H9 (cell line): ENCODE data around the gene GLYATL1. TPM values are rescaled to one million over a fixed set of nuclear protein-coding genes. Genes with fewer than 3 reads are reported as not detected.

Source experiments
- DNase-seq: peaks from one replicate; pipeline ENCODE4 v3.0.0-alpha.2; 2017
- H2AFZ ChIP-seq: one replicate; pipeline ENCODE4 v1.6.1; 2013; ENCODE audit warnings: mild to moderate bottlenecking, low read length, control low read depth, moderate library complexity
- H2AK5ac ChIP-seq: 2 replicates; pipeline ENCODE4 v1.6.1; 2013; ENCODE audit warnings: low read length, control low read depth, mixed read lengths; ENCODE audit not compliant: insufficient read length
- H2BK120ac ChIP-seq: one replicate; pipeline ENCODE4 v1.6.1; 2013; ENCODE audit warnings: low read depth, mild to moderate bottlenecking, low read length, control low read depth, inconsistent platforms; ENCODE audit not compliant: poor library complexity, severe bottlenecking
- H2BK12ac ChIP-seq: 2 replicates; pipeline ENCODE4 v1.6.1; 2013; ENCODE audit warnings: low read length, control low read depth, mixed read lengths, low read depth; ENCODE audit not compliant: insufficient read length
- H2BK15ac ChIP-seq: 2 replicates; pipeline ENCODE4 v1.6.1; 2013; ENCODE audit warnings: low read depth, low read length, control low read depth
- H2BK20ac ChIP-seq: one replicate; pipeline ENCODE4 v1.6.1; 2013; ENCODE audit warnings: low read depth, mild to moderate bottlenecking, low read length, control low read depth, inconsistent platforms; ENCODE audit not compliant: poor library complexity, severe bottlenecking
- H2BK5ac ChIP-seq: 2 replicates; pipeline ENCODE4 v1.6.1; 2013; ENCODE audit warnings: low read length, control low read depth, mixed read lengths; ENCODE audit not compliant: insufficient read length
- H3K14ac ChIP-seq: 2 replicates; pipeline ENCODE4 v1.6.1; 2013; ENCODE audit warnings: low read length, control low read depth; ENCODE audit not compliant: insufficient read depth
- H3K18ac ChIP-seq: 2 replicates; pipeline ENCODE4 v1.6.1; 2013; ENCODE audit warnings: low read depth, mild to moderate bottlenecking, mixed read lengths, low read length, control low read depth; ENCODE audit not compliant: insufficient read length
- H3K23ac ChIP-seq: 2 replicates; pipeline ENCODE4 v1.6.1; 2013; ENCODE audit warnings: low read length, control low read depth, mixed read lengths, low read depth; ENCODE audit not compliant: insufficient read length
- H3K23me2 ChIP-seq: 2 replicates; pipeline ENCODE4 v1.6.1; 2013; ENCODE audit warnings: low read depth, mild to moderate bottlenecking, mixed read lengths, low read length, control low read depth; ENCODE audit not compliant: insufficient read length, poor library complexity, severe bottlenecking
- H3K27ac ChIP-seq: 2 replicates; pipeline ENCODE4 v1.5.1; 2013; ENCODE audit warnings: low read length, control low read depth, mixed read lengths, low read depth; ENCODE audit not compliant: insufficient read length
- H3K27me3 ChIP-seq: 2 replicates; pipeline ENCODE4 v1.6.1; 2013; ENCODE audit warnings: low read length, control low read depth, inconsistent platforms; ENCODE audit not compliant: insufficient read depth
- H3K4ac ChIP-seq: 2 replicates; pipeline ENCODE4 v1.6.1; 2013; ENCODE audit warnings: low read depth, mild to moderate bottlenecking, control low read depth, inconsistent platforms, low read length, moderate library complexity
- H3K4me1 ChIP-seq: 2 replicates; pipeline ENCODE4 v1.6.1; 2013; ENCODE audit warnings: low read length, control low read depth, inconsistent platforms; ENCODE audit not compliant: insufficient read depth
- H3K4me2 ChIP-seq: 2 replicates; pipeline ENCODE4 v1.6.1; 2013; ENCODE audit warnings: low read length, control low read depth, mixed read lengths; ENCODE audit not compliant: insufficient read length, insufficient read depth
- H3K56ac ChIP-seq: 2 replicates; pipeline ENCODE4 v1.6.1; 2013; ENCODE audit warnings: low read depth, mild to moderate bottlenecking, mixed read lengths, low read length, control low read depth; ENCODE audit not compliant: insufficient read length
- H3K79me1 ChIP-seq: 2 replicates; pipeline ENCODE4 v1.6.1; 2013; ENCODE audit warnings: low read depth, mild to moderate bottlenecking, moderate library complexity, low read length, control low read depth, inconsistent platforms; ENCODE audit not compliant: insufficient read depth, poor library complexity, severe bottlenecking
- H3K79me2 ChIP-seq: 2 replicates; pipeline ENCODE4 v1.6.1; 2013; ENCODE audit warnings: low read length, control low read depth, inconsistent platforms; ENCODE audit not compliant: insufficient read depth
- H3K9ac ChIP-seq: 2 replicates; pipeline ENCODE4 v1.6.1; 2013; ENCODE audit warnings: low read length, control low read depth, mixed read lengths; ENCODE audit not compliant: insufficient read length; ENCODE audit errors: extremely low read depth
- H3K9me3 ChIP-seq: one replicate; pipeline ENCODE4 v1.6.1; 2013; ENCODE audit warnings: low read depth, low read length, inconsistent platforms; ENCODE audit not compliant: control insufficient read depth
- H3T11ph ChIP-seq: one replicate; pipeline ENCODE4 v1.6.1; 2013; ENCODE audit warnings: mild to moderate bottlenecking, low read length, control low read depth, inconsistent platforms
- H4K20me1 ChIP-seq: one replicate; pipeline ENCODE4 v1.6.1; 2013; ENCODE audit not compliant: control insufficient read depth, insufficient read length, insufficient read depth
- H4K5ac ChIP-seq: 2 replicates; pipeline ENCODE4 v1.6.1; 2013; ENCODE audit warnings: low read depth, mild to moderate bottlenecking, mixed read lengths, low read length, control low read depth; ENCODE audit not compliant: insufficient read length
- H4K8ac ChIP-seq: replicated peaks from 2 replicates; pipeline ENCODE4 v1.6.1; 2013; ENCODE audit warnings: low read length, control low read depth, mixed read lengths, low read depth; ENCODE audit not compliant: insufficient read length
- H4K91ac ChIP-seq: 2 replicates; pipeline ENCODE4 v1.6.1; 2013; ENCODE audit warnings: low read depth, mild to moderate bottlenecking, moderate library complexity, mixed read lengths, low read length, control low read depth; ENCODE audit not compliant: insufficient read length
- H3K27ac Mint-ChIP-seq, 3 experiments: 2 replicates in 2 of 3; 3 replicates in 1 of 3; pipeline ENCODE4 v1.8.0; 2020 to 2021; ENCODE audit warnings: mixed read lengths in 3 of 3, mild to moderate bottlenecking in 1 of 3, moderate library complexity in 1 of 3
- H3K27me3 Mint-ChIP-seq: 2 replicates; pipeline ENCODE4 v1.8.0; 2021; ENCODE audit warnings: low read depth, mild to moderate bottlenecking, moderate library complexity, mixed read lengths
- H3K36me3 Mint-ChIP-seq, 3 experiments: 2 replicates in 2 of 3; 3 replicates in 1 of 3; pipeline ENCODE4 v1.8.0; 2020 to 2021; ENCODE audit warnings: low read depth in 3 of 3, mixed read lengths in 3 of 3; ENCODE audit not compliant: insufficient read depth in 1 of 3
- H3K4me1 Mint-ChIP-seq, 2 experiments: 2 replicates each; pipeline ENCODE4 v1.8.0; 2020; ENCODE audit warnings: mixed read lengths in 2 of 2
- H3K4me3 Mint-ChIP-seq, 2 experiments: 2 replicates in 1 of 2; 3 replicates in 1 of 2; pipeline ENCODE4 v1.8.0; 2020 to 2021; ENCODE audit warnings: mild to moderate bottlenecking in 2 of 2, mixed read lengths in 2 of 2, moderate library complexity in 1 of 2
- H3K9me3 Mint-ChIP-seq, 2 experiments: 2 replicates in 1 of 2; 3 replicates in 1 of 2; pipeline ENCODE4 v1.8.0; 2020; ENCODE audit warnings: mild to moderate bottlenecking in 2 of 2, mixed read lengths in 2 of 2, moderate library complexity in 1 of 2
- WGBS: extraction: QIAGEN DNeasy Blood & Tissue Kit; methylation state at CpG from one replicate; pipeline ENCODE4 v1.1.7; 2013; ENCODE audit warnings: missing lambda C conversion rate, low lambda C conversion rate, mixed read lengths; ENCODE audit not compliant: insufficient read length; ENCODE audit errors: extremely low coverage; 5-methylcytosine and 5-hydroxymethylcytosine counted together
- total RNA-seq: library from RNA; stranded (reverse); gene quantifications from 2 replicates; pipeline ENCODE4 v1.2.1, GENCODE V29; 2021
- TF ChIP-seq, protein P1 (sequence below): fragments of 200-600 bp; sonication (generic); conservative IDR thresholded peaks from 3 replicates; pipeline ENCODE4 v1.8.0; 2021; ENCODE audit warnings: antibody characterized with exemption, mild to moderate bottlenecking

GLYATL1 gene
- total RNA-seq, 1 experiment from 2014 or later, result 2.8 TPM

DNA sequence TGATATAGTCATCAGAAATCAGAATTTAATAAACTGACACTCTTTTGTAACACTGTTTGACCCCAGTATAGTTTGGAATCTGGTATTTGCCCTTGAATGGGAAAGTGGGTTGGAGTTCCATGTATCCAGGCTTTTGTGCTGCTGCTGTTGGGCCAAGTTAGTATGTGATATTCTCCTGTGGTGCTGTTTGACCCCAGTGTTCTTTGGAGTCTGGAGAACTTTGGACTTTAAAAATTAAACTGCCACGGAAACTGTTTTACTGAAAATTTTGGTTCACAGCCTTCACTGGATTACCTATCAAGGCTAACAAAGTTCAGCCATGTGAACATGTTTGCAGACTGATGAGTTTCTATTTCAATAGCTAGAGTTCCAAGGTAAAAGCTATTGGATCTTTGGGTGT is 740 bp downstream of the GLYATL1 start:
- no peak overlapping the region for H2BK20ac ChIP-seq
- H3K27ac Mint-ChIP-seq, result no peak overlapping the region
- no peak overlapping the region for H3K9ac ChIP-seq
- no peak overlapping the region for H3K18ac ChIP-seq
- no peak overlapping the region for H3T11ph ChIP-seq
- no peak overlapping the region for H3K14ac ChIP-seq
- H3K79me2 ChIP-seq, result no peaks in the 10 kb centered on the region
- no peak for DNase-seq
- no peaks in the 10 kb centered on the region for H3K9me3 ChIP-seq
- H2BK12ac ChIP-seq, result no peak overlapping the region
- no peak overlapping the region for H3K4me2 ChIP-seq
- H4K5ac ChIP-seq, result no peak overlapping the region
- no peak overlapping the region for H4K8ac ChIP-seq
- H4K91ac ChIP-seq, result no peak overlapping the region
- no peaks in the 10 kb centered on the region for H3K9me3 Mint-ChIP-seq
- H3K23me2 ChIP-seq, result no peaks in the 10 kb centered on the region
- H3K36me3 Mint-ChIP-seq, result no peaks in the 10 kb centered on the region; a peak in 1 of 7 replicates
- no peaks in the 10 kb centered on the region for H4K20me1 ChIP-seq
- WGBS, result no CpG with 5 or more reads among the region's 1 CpG
- H2BK15ac ChIP-seq, result no peak overlapping the region
- H3K23ac ChIP-seq, result no peak overlapping the region
- no peak overlapping the region for H3K4me3 Mint-ChIP-seq
- no peak overlapping the region for H3K56ac ChIP-seq
- H3K4ac ChIP-seq, result no peak overlapping the region
- no peak overlapping the region for H3K27ac ChIP-seq
- H3K27me3 ChIP-seq, result no peaks in the 10 kb centered on the region
- no peaks in the 10 kb centered on the region for H3K4me1 Mint-ChIP-seq
- TF ChIP-seq, protein P1, sequence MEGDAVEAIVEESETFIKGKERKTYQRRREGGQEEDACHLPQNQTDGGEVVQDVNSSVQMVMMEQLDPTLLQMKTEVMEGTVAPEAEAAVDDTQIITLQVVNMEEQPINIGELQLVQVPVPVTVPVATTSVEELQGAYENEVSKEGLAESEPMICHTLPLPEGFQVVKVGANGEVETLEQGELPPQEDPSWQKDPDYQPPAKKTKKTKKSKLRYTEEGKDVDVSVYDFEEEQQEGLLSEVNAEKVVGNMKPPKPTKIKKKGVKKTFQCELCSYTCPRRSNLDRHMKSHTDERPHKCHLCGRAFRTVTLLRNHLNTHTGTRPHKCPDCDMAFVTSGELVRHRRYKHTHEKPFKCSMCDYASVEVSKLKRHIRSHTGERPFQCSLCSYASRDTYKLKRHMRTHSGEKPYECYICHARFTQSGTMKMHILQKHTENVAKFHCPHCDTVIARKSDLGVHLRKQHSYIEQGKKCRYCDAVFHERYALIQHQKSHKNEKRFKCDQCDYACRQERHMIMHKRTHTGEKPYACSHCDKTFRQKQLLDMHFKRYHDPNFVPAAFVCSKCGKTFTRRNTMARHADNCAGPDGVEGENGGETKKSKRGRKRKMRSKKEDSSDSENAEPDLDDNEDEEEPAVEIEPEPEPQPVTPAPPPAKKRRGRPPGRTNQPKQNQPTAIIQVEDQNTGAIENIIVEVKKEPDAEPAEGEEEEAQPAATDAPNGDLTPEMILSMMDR, result no peak
- no peak overlapping the region for H2AK5ac ChIP-seq
- H2BK120ac ChIP-seq, result no peak overlapping the region
- H2BK5ac ChIP-seq, result no peak overlapping the region
- H3K79me1 ChIP-seq, result no peaks in the 10 kb centered on the region
- H2AFZ ChIP-seq, result no peak overlapping the region
- H3K4me1 ChIP-seq, result no peaks in the 10 kb centered on the region
- H3K27me3 Mint-ChIP-seq, result no peaks in the 10 kb centered on the region; the same call in 1 of the 2 replicates
